Stimulated activated CD8-positive, alpha-beta memory T cell treated with anti-CD3 and anti-CD28 coated beads, Interleukin-15, amount 100 ng/mL, for 48 hours (primary cell): Measurements from ENCODE around the gene PP2D1.
"Not testable (repeated sequence)": the region's sequence is repeated elsewhere in the genome, so short reads cannot be mapped to it uniquely, and the experiment has no call there.

Source experiments
- DNase-seq, 2 donors: peaks; one replicate each; pipeline ENCODE4 v3.0.0-alpha.2; 2020; ENCODE audit warnings: low read depth in 2 of 2

The PP2D1 gene

GRCh38 chr3:20040548-20041196 lies 28.6 kb upstream of the PP2D1 start:
- peak; percentile 56 to 58 for DNase-seq

- DNase-seq = peak; percentile 74 to 75
These were observed 27.9 kb upstream of the PP2D1 start, which contains the start of gene KAT2B for GRCh38 chr3:20039765-20040547. Gene KAT2B (plus strand): TSS chr3:20040446. CDS start chr3:20040478, 32 bp downstream.

- no peak for DNase-seq
These were observed 27.4 kb upstream of the PP2D1 start for GRCh38 chr3:20039466-20039764.

- no peak for DNase-seq
These were observed 26.8 kb upstream of the PP2D1 start for GRCh38 chr3:20038699-20039465.

- DNase-seq = no peak
These were observed 25.4 kb upstream of the PP2D1 start for GRCh38 chr3:20037255-20037996.

- DNase-seq = no peak
These were observed 23.0 kb upstream of the PP2D1 start for GRCh38 chr3:20035019-20035418.

- not testable (repeated sequence) for DNase-seq
These were observed 19.9 kb upstream of the PP2D1 start for GRCh38 chr3:20031939-20032338.

- no peak for DNase-seq
These were observed 16.9 kb upstream of the PP2D1 start for GRCh38 chr3:20028905-20029331.

GRCh38 chr3:20027136-20027535 lies 15.1 kb upstream of the PP2D1 start:
- no peak for DNase-seq

- no peak for DNase-seq
These were observed 11.8 kb upstream of the PP2D1 start for GRCh38 chr3:20023623-20024405.

GRCh38 chr3:20022954-20023622 lies 11.0 kb upstream of the PP2D1 start:
- no peak for DNase-seq

- not testable (repeated sequence) for DNase-seq
These were observed 4.0 kb upstream of the PP2D1 start for GRCh38 chr3:20016076-20016475.

- no peak for DNase-seq
These were observed 3.5 kb upstream of the PP2D1 start for GRCh38 chr3:20015525-20015924.

- DNase-seq = no peak
These were observed 1.3 kb upstream of the PP2D1 start for GRCh38 chr3:20013396-20013795.

GRCh38 chr3:20008646-20009045 lies 3.4 kb downstream of the PP2D1 start:
- no peak for DNase-seq

- no peak for DNase-seq
These were observed 4.1 kb downstream of the PP2D1 start for GRCh38 chr3:20007960-20008359.

GRCh38 chr3:20001932-20002331 lies 10.1 kb downstream of the PP2D1 start:
- DNase-seq = no peak

GRCh38 chr3:19997502-19997901 lies 14.6 kb downstream of the PP2D1 start:
- no peak for DNase-seq

GRCh38 chr3:19994796-19995195 lies 17.3 kb downstream of the PP2D1 start:
- DNase-seq = no peak

GRCh38 chr3:19988904-19989303 lies 23.2 kb downstream of the PP2D1 start:
- not testable (repeated sequence) for DNase-seq

- DNase-seq = no peak
These were observed 40.0 kb downstream of the PP2D1 start for GRCh38 chr3:19972054-19972453.
